Osteoblast (primary cell): ENCODE data around the gene INCA1. TPM values are rescaled to one million over a fixed set of nuclear protein-coding genes. Genes with fewer than 3 reads are reported as not detected.

Source experiments
- DNase-seq: peaks from one replicate; pipeline ENCODE4 v3.0.0; 2011; ENCODE audit warnings: low spot score, mixed read lengths; ENCODE audit not compliant: insufficient read length; ENCODE audit errors: missing footprints
- H2AFZ ChIP-seq: 2 replicates; pipeline ENCODE4 v1.6.0; 2011; ENCODE audit warnings: mild to moderate bottlenecking, low read length
- H3K27ac ChIP-seq: 2 replicates; pipeline ENCODE4 v1.5.1; 2011; ENCODE audit warnings: mild to moderate bottlenecking, low read depth, low read length, moderate library complexity
- H3K27me3 ChIP-seq: 2 replicates; pipeline ENCODE4 v1.6.0; 2012; ENCODE audit warnings: mild to moderate bottlenecking, control low read depth, inconsistent platforms, low read length, moderate library complexity; ENCODE audit not compliant: insufficient read depth
- H3K36me3 ChIP-seq: 2 replicates; pipeline ENCODE4 v1.5.1; 2011; ENCODE audit warnings: mild to moderate bottlenecking, low read length, control low read depth, moderate library complexity; ENCODE audit not compliant: insufficient read depth
- H3K4me1 ChIP-seq: 2 replicates; pipeline ENCODE4 v1.5.1; 2011; ENCODE audit warnings: mild to moderate bottlenecking, low read length, control low read depth, moderate library complexity; ENCODE audit not compliant: insufficient read depth
- H3K4me2 ChIP-seq: 2 replicates; pipeline ENCODE4 v1.6.0; 2011; ENCODE audit warnings: mild to moderate bottlenecking, low read length; ENCODE audit not compliant: insufficient read depth
- H3K4me3 ChIP-seq: fragments of 200-600 bp; sonication (generic); 3 replicates; pipeline ENCODE4 v1.5.1; 2012; ENCODE audit warnings: mild to moderate bottlenecking, low read length, inconsistent platforms; ENCODE audit not compliant: insufficient read depth
- H3K79me2 ChIP-seq: 2 replicates; pipeline ENCODE4 v1.6.0; 2012; ENCODE audit warnings: mild to moderate bottlenecking, low read length, control low read depth, inconsistent platforms; ENCODE audit not compliant: insufficient read depth
- H3K9me3 ChIP-seq: 2 replicates; pipeline ENCODE4 v1.5.1; 2011; ENCODE audit warnings: low read depth, low read length, control low read depth
- H4K20me1 ChIP-seq: 2 replicates; pipeline ENCODE4 v1.6.0; 2012; ENCODE audit warnings: mild to moderate bottlenecking, low read length, control low read depth; ENCODE audit not compliant: insufficient read depth
- CTCF ChIP-seq: IDR thresholded peaks from 2 replicates; pipeline ENCODE4 v1.5.1; 2011; ENCODE audit warnings: mild to moderate bottlenecking, low read depth, low read length, moderate library complexity; ENCODE audit errors: extremely low read depth
- small RNA-seq: library from RNA; depleted of rRNA; stranded (forward); fragments of <200 nt; gene quantifications from one replicate; pipeline ENCODE3, GENCODE V24; 2012
- total RNA-seq: library from RNA; depleted of rRNA; stranded (reverse); fragments of >200 nt; gene quantifications from 2 replicates; pipeline ENCODE4 v1.2.3, GENCODE V29; 2012

Gene INCA1
- total RNA-seq, 1 donor = 0.36 TPM

GRCh38 chr17:4938688-4939545 is 58.4 kb downstream of the INCA1 start:
- peak; percentile 84 for DNase-seq
- Histone ChIP-seq H2AFZ (peak overlapping the region; percentile 76), H3K4me2 (peak overlapping the region; percentile 98), H3K9me3 (no peaks in the 10 kb centered on the region), H3K36me3 (peaks cover 43% of the 10 kb centered on the region), H3K27ac (peak overlapping the region; percentile 91), H3K4me3 (peak overlapping the region; percentile 95), H3K27me3 (no peaks in the 10 kb centered on the region), H3K79me2 (peaks cover 55% of the 10 kb centered on the region), H4K20me1 (peaks cover 28% of the 10 kb centered on the region), H3K4me1 (peaks cover 34% of the 10 kb centered on the region)
- no peak for TF ChIP-seq CTCF

Small RNA genes within 50 kb of the gene (small RNA-seq; reads per million reads assigned to genes)
- gene MIR6864 = not detected
- gene MIR6865 = not detected

Other genes starting within 250 kb of the INCA1 start
- gene TM4SF5, start 225.6 kb downstream of the INCA1 start, total RNA-seq = not detected in 2 replicates
- 0.29 TPM in 1 of 2 replicates, not detected in the other for gene VMO1, start 211.2 kb downstream of the INCA1 start, total RNA-seq
- gene GLTPD2, start 208.6 kb downstream of the INCA1 start, total RNA-seq = not detected in 2 replicates
- 109 and 113 TPM in 2 replicates for gene PSMB6, start 201.4 kb downstream of the INCA1 start, total RNA-seq
- gene PLD2, start 190.4 kb downstream of the INCA1 start, total RNA-seq = 18.9 and 19.9 TPM in 2 replicates
- gene MINK1, start 164.2 kb downstream of the INCA1 start, total RNA-seq = 34.4 and 35.9 TPM in 2 replicates
- 4.0 and 5.3 TPM in 2 replicates for gene C17orf107, start 98.0 kb downstream of the INCA1 start, total RNA-seq
- gene CHRNE, start 94.4 kb downstream of the INCA1 start, total RNA-seq = 1.4 and 1.8 TPM in 2 replicates
- not detected in 2 replicates for gene GP1BA, start 65.2 kb downstream of the INCA1 start, total RNA-seq
- 43.6 and 47.4 TPM in 2 replicates for gene SLC25A11, start 57.5 kb downstream of the INCA1 start, total RNA-seq
- 25.3 and 26.5 TPM in 2 replicates for gene RNF167, start 57.3 kb downstream of the INCA1 start, total RNA-seq
- gene PFN1, start 49.0 kb downstream of the INCA1 start, total RNA-seq = 347 and 425 TPM in 2 replicates
- 2.9 TPM in 2 replicates for gene ENO3, start 46.4 kb downstream of the INCA1 start, total RNA-seq
- 34.0 and 39.8 TPM in 2 replicates for gene SPAG7, start 29.7 kb downstream of the INCA1 start, total RNA-seq
- 14.7 and 19.2 TPM in 2 replicates for gene CAMTA2, start 9.8 kb downstream of the INCA1 start, total RNA-seq
- 54.6 and 54.8 TPM in 2 replicates for gene KIF1C, start 428 bp upstream of the INCA1 start, total RNA-seq
- gene SLC52A1, start 37.9 kb upstream of the INCA1 start, total RNA-seq = not detected in 2 replicates
- 3.5 and 3.6 TPM in 2 replicates for gene ZFP3, start 80.9 kb upstream of the INCA1 start, total RNA-seq
- gene ZNF232, start 114.4 kb upstream of the INCA1 start, total RNA-seq = 8.0 and 8.3 TPM in 2 replicates
- gene USP6, start 118.5 kb upstream of the INCA1 start, total RNA-seq = not detected in 2 replicates
- gene ZNF594, start 194.3 kb upstream of the INCA1 start, total RNA-seq = 8.7 and 11.5 TPM in 2 replicates
- gene SCIMP, start 237.3 kb upstream of the INCA1 start, total RNA-seq = not detected in 2 replicates